Stimulated activated CD8-positive, alpha-beta memory T cell treated with anti-CD3 and anti-CD28 coated beads, Interleukin-7, amount 100 ng/mL, for 48 hours (primary cell): Measurements from ENCODE around the gene CD28.
"Not testable (repeated sequence)": the region's sequence is repeated elsewhere in the genome, so short reads cannot be mapped to it uniquely, and the experiment has no call there.

ENCODE experiments used
- DNase-seq, 2 donors: peaks; one replicate each; pipeline ENCODE4 v3.0.0-alpha.2; 2020; ENCODE audit warnings: low read depth in 1 of 2; ENCODE audit errors: extremely low read depth in 1 of 2

CD28 gene

DNA sequence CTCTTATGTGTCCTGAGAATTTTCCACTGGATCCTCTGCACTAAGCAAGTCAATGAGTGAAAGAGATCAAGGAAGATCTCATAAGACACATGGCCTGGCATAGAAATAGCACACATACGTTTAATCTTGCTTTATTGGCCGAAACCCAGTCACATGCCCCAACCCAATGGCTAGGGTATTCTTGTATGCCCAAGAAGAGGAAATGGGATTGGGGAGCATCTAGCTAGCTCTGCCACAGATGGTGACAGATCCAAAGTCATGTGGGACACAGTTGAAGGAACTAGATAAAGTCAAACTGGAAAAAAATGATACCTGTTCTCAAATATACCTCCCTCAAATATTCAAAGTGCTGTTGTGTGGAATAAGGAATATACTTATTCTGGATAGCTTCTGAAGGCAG lies 74.7 kb downstream of the CD28 start:
- DNase-seq = no peak

DNA sequence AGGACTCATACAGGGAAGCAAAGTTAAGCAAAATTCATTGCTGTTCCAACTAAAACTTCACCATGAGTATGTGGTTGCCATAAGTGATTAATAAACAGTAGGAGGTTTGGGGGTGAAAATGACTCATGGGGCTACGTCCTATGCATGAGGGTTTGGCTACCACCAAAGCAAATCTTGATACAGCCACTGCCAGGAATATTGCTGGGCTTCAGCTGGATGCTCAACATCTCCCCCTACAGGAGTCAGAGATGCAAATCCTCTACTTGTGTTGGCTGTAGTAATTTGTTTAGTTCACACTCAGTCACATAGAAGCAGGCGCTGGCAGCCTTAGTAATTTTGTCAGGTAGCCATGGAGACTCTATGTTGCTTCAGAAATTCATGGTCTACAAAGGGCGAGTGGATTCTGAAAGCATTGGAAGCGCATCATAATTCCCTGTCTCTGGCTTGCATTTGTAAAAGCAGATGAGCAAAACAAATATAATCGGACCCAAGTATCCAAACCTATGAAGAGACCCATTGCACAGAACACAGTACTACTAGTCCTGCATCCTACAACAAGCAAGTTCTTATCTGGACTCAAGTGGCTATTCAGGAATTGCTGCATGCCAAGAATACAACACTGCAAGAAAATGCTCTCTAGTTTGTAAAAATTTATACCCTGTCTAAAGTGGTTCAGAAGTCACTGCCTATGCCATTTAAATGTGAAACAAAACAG lies 76.0 kb downstream of the CD28 start:
- peak in 1 of 2 donors; percentile 65 for DNase-seq

DNA sequence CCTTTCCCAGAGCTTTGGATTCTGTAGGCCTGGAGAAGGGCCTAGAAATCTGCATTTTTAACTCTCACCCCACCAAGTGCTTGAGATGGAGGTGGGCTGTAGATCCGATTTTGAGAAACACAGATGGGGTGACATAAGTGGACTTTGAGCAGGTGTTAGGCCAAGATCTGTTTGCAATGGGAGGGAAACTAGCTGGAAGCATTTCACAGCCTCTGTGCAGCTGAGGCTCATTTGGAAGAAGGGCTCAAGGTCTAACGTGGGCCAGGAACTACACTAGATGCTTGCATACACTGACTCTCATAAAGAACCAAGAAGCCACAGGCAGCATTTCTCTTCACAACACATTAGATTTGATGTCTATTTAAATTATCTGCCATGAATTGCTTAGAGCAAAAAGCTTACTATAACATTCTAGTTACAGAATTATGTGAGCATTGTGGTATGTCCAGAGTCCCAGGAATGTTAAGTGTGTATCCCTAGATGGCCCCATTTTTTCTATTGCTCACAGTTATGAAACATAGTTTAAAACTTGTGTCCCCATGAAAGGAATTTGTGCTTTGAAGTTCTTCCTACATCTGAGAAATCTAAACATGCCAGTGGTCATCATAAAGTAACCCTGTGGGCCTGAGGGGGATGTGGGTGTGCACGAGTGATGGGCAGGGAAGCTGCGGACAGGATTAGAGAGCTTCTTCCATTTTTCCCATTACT lies 77.2 kb downstream of the CD28 start:
- DNase-seq = no peak

DNA sequence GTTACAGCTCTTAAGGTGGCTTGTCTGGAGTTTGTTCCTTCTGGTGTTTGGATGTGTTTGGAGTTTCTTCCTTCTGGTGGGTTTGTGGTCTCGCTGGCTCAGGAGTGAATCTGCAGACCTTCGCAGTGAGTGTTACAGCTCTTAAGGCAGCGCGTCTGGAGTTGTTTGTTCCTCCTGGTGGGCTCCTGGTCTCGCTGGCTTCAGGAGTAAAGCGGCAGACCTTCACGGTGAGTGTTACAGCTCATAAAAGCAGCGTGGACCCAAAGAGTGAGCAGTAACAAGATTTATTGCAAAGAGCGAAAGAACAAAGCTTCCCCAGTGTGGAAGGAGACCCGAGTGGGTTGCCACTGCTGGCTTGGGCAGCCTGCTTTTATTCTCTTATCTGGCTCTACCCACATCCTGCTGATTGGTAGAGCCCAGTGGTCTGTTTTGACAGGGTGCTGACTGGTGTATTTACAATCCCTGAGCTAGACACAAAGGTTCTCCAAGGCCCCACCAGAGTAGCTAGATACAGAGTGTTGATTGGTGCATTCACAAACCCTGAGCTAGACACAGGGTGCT lies 78.4 kb downstream of the CD28 start:
- not testable (repeated sequence) for DNase-seq

DNA sequence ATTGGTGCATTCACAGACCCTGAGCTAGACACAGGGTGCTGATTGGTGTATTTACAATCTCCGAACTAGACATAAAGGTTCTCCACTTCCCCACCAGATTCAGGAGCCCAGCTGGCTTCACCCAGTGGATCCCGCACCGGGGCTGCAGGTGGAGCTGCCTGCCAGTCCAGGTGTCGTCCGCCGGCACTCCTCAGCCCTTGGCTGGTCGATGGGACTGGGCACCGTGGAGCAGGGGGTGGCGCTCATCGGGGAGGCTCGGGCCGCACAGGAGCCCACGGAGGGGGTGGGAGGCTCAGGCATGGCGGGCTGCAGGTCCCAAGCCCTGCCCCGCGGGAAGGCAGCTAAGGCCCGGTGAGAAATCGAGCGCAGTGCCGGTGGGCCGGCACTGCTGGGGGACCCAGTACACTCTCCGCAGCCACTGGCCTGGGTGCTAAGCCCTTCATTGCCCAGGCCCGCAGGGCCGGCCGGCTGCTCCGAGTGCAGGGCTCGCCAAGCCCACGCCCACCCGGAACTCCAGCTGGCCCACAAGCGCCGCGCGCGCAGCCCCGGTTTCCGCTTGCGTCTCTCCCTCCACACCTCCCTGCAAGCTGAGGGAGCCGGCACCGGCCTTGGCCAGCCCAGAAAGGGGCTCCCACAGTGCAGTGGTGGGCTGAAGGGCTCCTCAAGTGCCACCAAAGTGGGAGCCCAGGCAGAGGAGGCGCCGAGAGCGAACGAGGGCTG lies 79.1 kb downstream of the CD28 start:
- not testable (repeated sequence) for DNase-seq

DNA sequence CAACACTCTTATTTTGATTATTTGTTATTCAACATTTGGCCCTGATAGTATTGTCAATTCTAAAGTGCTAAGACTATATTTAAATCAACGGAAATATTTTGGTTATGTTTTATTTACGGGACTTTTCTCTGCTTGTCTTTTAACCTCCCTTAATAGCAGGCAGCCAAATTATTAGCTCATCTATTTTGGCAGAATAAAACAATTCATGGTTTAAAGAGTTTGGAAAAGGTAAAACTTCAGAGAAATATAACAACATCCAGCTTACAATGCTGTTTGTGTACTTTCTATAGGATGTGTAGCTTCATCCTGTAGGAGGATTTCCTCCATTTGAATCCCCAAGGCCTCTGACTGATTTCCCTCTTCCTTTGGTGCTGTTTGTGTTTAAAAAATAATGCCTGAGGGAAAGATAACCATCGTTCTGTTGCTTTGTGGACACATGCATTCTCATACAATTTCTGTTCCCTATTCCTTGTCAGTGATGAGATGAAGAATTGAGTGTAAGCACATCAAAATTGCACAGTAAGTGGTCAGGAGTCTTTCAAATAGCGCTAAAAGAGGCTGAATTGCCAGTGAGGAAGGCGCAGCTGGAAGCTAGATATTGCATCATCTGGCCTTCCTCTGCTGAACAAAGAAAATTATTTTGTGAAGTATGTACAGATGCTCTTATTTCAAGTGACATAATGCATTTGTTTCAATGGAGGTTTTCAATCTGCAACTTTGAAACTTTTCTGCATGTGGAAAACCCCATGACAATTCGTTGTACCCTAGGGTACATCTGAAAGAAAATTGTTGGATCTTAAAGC lies 80.3 kb downstream of the CD28 start:
- DNase-seq = no peak

DNA sequence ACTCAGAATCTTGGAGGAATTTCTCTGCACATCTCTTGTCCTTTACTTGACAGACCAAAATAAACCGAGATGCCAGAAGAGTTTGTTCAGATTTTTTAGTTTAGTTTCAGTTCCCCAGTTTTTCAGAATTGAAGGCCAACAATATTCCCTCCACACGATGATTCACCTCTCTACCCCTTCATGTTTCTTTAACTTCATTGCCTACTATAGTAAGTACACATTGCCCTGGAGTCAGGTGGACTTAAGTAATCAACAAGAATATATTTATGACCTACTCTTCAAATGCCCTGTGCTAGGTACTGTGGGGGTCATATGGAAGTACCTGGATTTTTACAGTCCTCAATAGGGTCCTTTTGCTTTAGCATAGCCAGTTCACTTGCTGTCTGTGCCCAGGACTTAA lies 81.5 kb downstream of the CD28 start:
- DNase-seq = no peak
